A673 (cell line): Measurements from ENCODE around the gene ZNF48. TPM values are rescaled to one million over a fixed set of nuclear protein-coding genes. Genes with fewer than 3 reads are reported as not detected.

Experiments used
- Bru-seq: library from RNA; stranded (reverse); fragments of 400-500 nt; gene quantifications from one replicate; lab custom pipeline; 2021; lab: Mats Ljungman, UMichigan
- BruChase-seq, 2 experiments: library from RNA; stranded (reverse); fragments of 400-500 nt; gene quantifications; one replicate each; lab custom pipeline; 2021; lab: Mats Ljungman, UMichigan
- BruUV-seq: library from RNA; stranded (reverse); fragments of 400-500 nt; replicated peaks from 2 replicates; lab custom pipeline; 2021; lab: Mats Ljungman, UMichigan
- CTCF ChIA-PET: fragments of 300-600 bp; sonication (Branson Sonifier 250); formaldehyde crosslinking; loops from one replicate; lab custom pipeline; 2022; ENCODE audit warnings: antibody characterized with exemption; lab: Charles Lee
- POLR2A ChIA-PET: fragments of 300-600 bp; sonication (Branson Sonifier 250); formaldehyde crosslinking; loops from one replicate; lab custom pipeline; 2022; ENCODE audit warnings: antibody characterized with exemption; ENCODE audit not compliant: low non-redundant PET; lab: Charles Lee
- DNase-seq: peaks from one replicate; pipeline ENCODE4 v3.0.0-alpha.2; 2015; ENCODE audit warnings: low spot score
- H3K27ac ChIP-seq: fragments of 200-600 bp; sonication (generic); 2 replicates; pipeline ENCODE4 v1.5.1; 2016; ENCODE audit warnings: mixed run types, low read depth, mild to moderate bottlenecking, mixed read lengths, antibody characterized with exemption, low read length; ENCODE audit not compliant: poor library complexity, severe bottlenecking
- H3K27me3 ChIP-seq: fragments of 200-600 bp; sonication (generic); replicated peaks from 2 replicates; pipeline ENCODE4 v1.6.1; 2017; ENCODE audit warnings: mixed run types, low read depth, mild to moderate bottlenecking, mixed read lengths, antibody characterized with exemption, low read length; ENCODE audit not compliant: insufficient read depth, poor library complexity
- H3K36me3 ChIP-seq: fragments of 200-600 bp; sonication (generic); 2 replicates; pipeline ENCODE4 v1.6.1; 2016; ENCODE audit warnings: mixed run types, mild to moderate bottlenecking, mixed read lengths, antibody characterized with exemption, low read length; ENCODE audit not compliant: insufficient read depth, poor library complexity, severe bottlenecking
- H3K4me1 ChIP-seq: fragments of 200-600 bp; sonication (generic); 2 replicates; pipeline ENCODE4 v1.6.1; 2017; ENCODE audit warnings: mixed run types, mild to moderate bottlenecking, mixed read lengths, antibody characterized with exemption, low read length; ENCODE audit not compliant: insufficient read depth, poor library complexity, severe bottlenecking
- H3K4me3 ChIP-seq: fragments of 200-600 bp; sonication (generic); 2 replicates; pipeline ENCODE4 v1.5.1; 2016; ENCODE audit warnings: low read depth, mixed run types, mild to moderate bottlenecking, mixed read lengths, low read length; ENCODE audit not compliant: poor library complexity, severe bottlenecking
- H3K9me3 ChIP-seq: fragments of 200-600 bp; sonication (generic); 2 replicates; pipeline ENCODE4 v1.6.1; 2016; ENCODE audit warnings: mixed run types, low read depth, mild to moderate bottlenecking, mixed read lengths, antibody characterized with exemption, low read length; ENCODE audit not compliant: poor library complexity, severe bottlenecking
- EZH2 ChIP-seq: fragments of 200-600 bp; sonication (generic); IDR thresholded peaks from 2 replicates; pipeline ENCODE4 v1.6.1; 2017; ENCODE audit warnings: borderline replicate concordance, low read depth, mild to moderate bottlenecking, mixed read lengths, antibody characterized with exemption, low read length; ENCODE audit not compliant: poor library complexity, severe bottlenecking
- intact Hi-C: fragments of 100-400 bp; cut with micrococcal nuclease; formaldehyde crosslinking; loops from one replicate; pipeline ENCODE4 v1.10.0; 2022; ENCODE audit not compliant: unreplicated experiment
- long read RNA-seq: library from polyadenylated mRNA; stranded (forward); transcript quantifications from one replicate; pipeline ENCODE4 v2.0.0, GENCODE V29; 2022
- total RNA-seq: library from RNA; stranded (reverse); gene quantifications from 2 replicates; pipeline ENCODE4 v1.2.3, GENCODE V29; 2021
- TF ChIP-seq, protein P1 (sequence below): fragments of 300-800, 200-600 bp; sonication (generic); conservative IDR thresholded peaks from 2 replicates; pipeline ENCODE4 v1.5.1; 2017; ENCODE audit warnings: low read depth, mild to moderate bottlenecking, antibody characterized with exemption, low read length, moderate library complexity, mixed read lengths

The ZNF48 gene
- 21.6 and 22.0 TPM in 2 replicates for total RNA-seq
- percentile 54 among the genes with signal in this experiment for Bru-seq, nascent RNA
- percentile 50 among the genes with signal in this experiment for BruChase-seq, experiment 1, labeled RNA remaining after a 2-hour chase
- percentile 50 among the genes with signal in this experiment for BruChase-seq, experiment 2, labeled RNA remaining after a 6-hour chase
- long read RNA-seq, partial matches to known transcripts = 2 of 10 reads
- long read RNA-seq, other reads (novel, unspliced or antisense) = 2 of 10 reads

DNA sequence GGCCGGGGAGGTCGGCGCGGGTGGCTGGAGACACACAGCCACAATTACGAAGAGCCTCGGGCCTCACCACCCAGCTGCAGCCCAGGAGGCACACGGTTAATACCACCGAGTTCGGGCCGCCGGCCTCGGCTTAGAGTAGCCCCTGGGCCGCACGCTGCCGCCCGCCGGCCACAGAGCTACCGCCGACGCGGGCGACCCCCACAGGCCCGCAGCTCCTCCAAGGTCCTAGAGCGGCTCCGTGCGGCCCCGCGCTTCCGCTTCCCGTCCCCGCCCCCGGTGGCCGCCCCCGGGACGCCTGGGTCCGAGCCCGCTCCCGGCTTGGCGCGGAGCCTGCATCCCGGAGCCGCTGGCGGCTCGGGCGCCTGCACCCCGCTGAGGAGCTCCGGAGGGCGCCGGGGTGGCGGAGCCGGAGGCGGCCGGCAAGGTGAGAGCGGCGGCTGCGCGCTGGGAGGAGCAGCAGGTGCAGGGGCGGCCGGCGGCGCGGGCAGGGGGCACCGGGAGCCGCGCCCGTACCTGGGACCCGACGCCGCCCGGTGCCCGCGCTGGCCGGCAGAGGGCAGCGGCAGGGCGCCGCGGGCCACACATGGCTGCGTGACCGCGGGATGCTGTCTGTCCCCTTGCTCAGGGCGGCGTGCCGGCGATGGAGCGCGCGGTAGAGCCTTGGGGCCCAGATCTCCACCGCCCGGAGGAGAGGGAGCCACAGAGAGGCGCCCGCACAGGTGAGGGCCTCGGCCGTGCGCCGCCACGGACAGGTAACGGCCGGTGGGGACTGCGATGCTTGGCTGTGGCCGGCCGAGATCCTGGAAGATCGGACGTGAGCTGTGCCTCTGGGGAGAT, at the start of gene ZNF48:
ZNF48 (plus strand) TSS at position 266 of the 837 bp plus-strand sequence; CDS start at position 641, 375 bp downstream.
- BruUV-seq = no TSS peak
- CTCF ChIA-PET = interaction anchor here (0.7 to 2.3 kb wide), 2 partner anchors 14 to 303 kb away, joined by 6 to 9 read pairs; no protein-coding TSS in a partner anchor
- intact Hi-C loops = no loop called here
- peak; percentile 93 for DNase-seq
- no peaks in the 10 kb centered on the region for H3K27me3 ChIP-seq
- peak within 1 kb of the TSS; percentile 96 for H3K27ac ChIP-seq
- TF ChIP-seq, protein P1, sequence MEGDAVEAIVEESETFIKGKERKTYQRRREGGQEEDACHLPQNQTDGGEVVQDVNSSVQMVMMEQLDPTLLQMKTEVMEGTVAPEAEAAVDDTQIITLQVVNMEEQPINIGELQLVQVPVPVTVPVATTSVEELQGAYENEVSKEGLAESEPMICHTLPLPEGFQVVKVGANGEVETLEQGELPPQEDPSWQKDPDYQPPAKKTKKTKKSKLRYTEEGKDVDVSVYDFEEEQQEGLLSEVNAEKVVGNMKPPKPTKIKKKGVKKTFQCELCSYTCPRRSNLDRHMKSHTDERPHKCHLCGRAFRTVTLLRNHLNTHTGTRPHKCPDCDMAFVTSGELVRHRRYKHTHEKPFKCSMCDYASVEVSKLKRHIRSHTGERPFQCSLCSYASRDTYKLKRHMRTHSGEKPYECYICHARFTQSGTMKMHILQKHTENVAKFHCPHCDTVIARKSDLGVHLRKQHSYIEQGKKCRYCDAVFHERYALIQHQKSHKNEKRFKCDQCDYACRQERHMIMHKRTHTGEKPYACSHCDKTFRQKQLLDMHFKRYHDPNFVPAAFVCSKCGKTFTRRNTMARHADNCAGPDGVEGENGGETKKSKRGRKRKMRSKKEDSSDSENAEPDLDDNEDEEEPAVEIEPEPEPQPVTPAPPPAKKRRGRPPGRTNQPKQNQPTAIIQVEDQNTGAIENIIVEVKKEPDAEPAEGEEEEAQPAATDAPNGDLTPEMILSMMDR = no peak
- no peak for TF ChIP-seq EZH2
- peaks cover 10% of the 10 kb centered on the region for H3K36me3 ChIP-seq
- H3K4me3 ChIP-seq = peak within 1 kb of the TSS; percentile 94
- peaks cover 20% of the 10 kb centered on the region for H3K4me1 ChIP-seq
- no peaks in the 10 kb centered on the region for H3K9me3 ChIP-seq
- POLR2A ChIA-PET = interaction anchor here (0.6 kb wide), 1 partner anchor 231 kb away, joined by 3 read pairs; no protein-coding TSS in a partner anchor

DNA sequence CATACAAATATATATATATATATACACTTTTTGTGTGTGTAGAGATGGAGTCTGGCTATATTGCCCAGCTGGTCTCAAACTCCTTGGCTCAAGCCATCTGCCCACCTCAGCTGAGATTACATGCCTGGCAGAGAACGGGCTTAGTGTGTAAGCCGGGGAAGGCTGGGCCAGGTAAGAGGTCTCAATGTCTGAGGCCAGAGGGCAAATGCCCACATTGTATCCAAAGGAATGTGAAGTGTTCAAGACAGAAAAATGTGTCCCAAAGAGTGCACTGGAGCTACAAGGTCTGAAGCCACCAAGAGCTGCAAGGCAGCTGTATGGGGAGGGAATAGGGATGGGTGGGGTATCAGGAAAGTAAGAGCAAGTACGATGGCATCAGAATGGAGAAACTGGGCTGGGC, 48.9 kb upstream of the ZNF48 start:
- POLR2A ChIA-PET = no interaction called here
- H3K4me1 ChIP-seq = no peaks in the 10 kb centered on the region
- H3K27ac ChIP-seq = no peak overlapping the region
- H3K4me3 ChIP-seq = no peak overlapping the region
- H3K9me3 ChIP-seq = no peaks in the 10 kb centered on the region
- intact Hi-C loops = no loop called here
- DNase-seq = no peak
- BruUV-seq = no TSS peak
- CTCF ChIA-PET = no interaction called here
- H3K27me3 ChIP-seq = no peaks in the 10 kb centered on the region
- H3K36me3 ChIP-seq = peaks cover 10% of the 10 kb centered on the region
- TF ChIP-seq, protein P1 = no peak
- no peak for TF ChIP-seq EZH2

DNA sequence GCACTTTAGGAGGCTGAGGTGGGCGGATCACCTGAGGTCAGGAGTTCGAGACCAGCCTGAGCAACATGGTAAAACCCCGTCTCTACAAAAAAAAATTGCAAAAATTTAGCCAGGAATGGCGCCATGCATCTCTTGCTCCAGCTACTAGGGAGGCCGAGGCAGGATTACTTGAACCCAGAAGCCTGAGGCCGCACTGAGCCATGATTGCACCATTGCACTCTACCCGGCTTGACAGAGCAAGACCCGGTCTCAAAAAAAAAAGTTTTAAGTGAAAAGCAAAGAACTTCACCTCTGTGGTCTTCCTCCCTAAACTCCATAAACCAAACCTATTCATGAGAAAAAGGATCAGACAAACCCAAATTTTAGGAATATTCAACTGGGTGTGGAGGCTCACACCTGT, 47.1 kb upstream of the ZNF48 start:
- H3K36me3 ChIP-seq = peaks cover 28% of the 10 kb centered on the region
- CTCF ChIA-PET = no interaction called here
- no peak for DNase-seq
- no peak overlapping the region for H3K4me3 ChIP-seq
- TF ChIP-seq, protein P1 = no peak
- TF ChIP-seq EZH2 = no peak
- no peaks in the 10 kb centered on the region for H3K9me3 ChIP-seq
- intact Hi-C loops = no loop called here
- H3K4me1 ChIP-seq = no peaks in the 10 kb centered on the region
- H3K27me3 ChIP-seq = no peaks in the 10 kb centered on the region
- POLR2A ChIA-PET = no interaction called here
- no peak overlapping the region for H3K27ac ChIP-seq
- BruUV-seq = no TSS peak
